Neutrophil (primary cell): ENCODE measurements around the gene LMNB1.
"Not testable (repeated sequence)": the region's sequence is repeated elsewhere in the genome, so short reads cannot be mapped to it uniquely, and the experiment has no call there.

Experiments
- H3K27ac ChIP-seq: fragments of 200-600 bp; sonication (generic); 2 replicates; pipeline ENCODE4 v1.5.1; 2016; ENCODE audit warnings: mild to moderate bottlenecking, moderate library complexity
- H3K27me3 ChIP-seq: fragments of 200-600 bp; sonication (generic); 2 replicates; pipeline ENCODE4 v1.6.0; 2016; ENCODE audit warnings: mild to moderate bottlenecking
- H3K36me3 ChIP-seq: fragments of 200-600 bp; sonication (generic); 2 replicates; pipeline ENCODE4 v1.5.1; 2017
- H3K4me1 ChIP-seq, 2 experiments: fragments of 200-600 bp in 1 of 2; sonication (generic) in 1 of 2; 1 replicate in 1 of 2; 2 replicates in 1 of 2; pipeline versions ENCODE4 v1.5.1 to v1.6.1; 2013 to 2016; ENCODE audit warnings: low read depth in 1 of 2, low read length in 1 of 2, mild to moderate bottlenecking in 1 of 2, moderate library complexity in 1 of 2; ENCODE audit not compliant: control insufficient read depth in 1 of 2, insufficient read depth in 1 of 2
- H3K4me3 ChIP-seq, 2 experiments: fragments of 200-600 bp in 1 of 2; sonication (generic) in 1 of 2; 1 replicate in 1 of 2; 2 replicates in 1 of 2; pipeline ENCODE4 v1.5.1; 2013 to 2016; ENCODE audit warnings: low read depth in 1 of 2, low read length in 1 of 2, mild to moderate bottlenecking in 1 of 2, moderate library complexity in 1 of 2
- H3K9me3 ChIP-seq: fragments of 200-600 bp; sonication (generic); 2 replicates; pipeline ENCODE4 v1.5.1; 2016
- TF ChIP-seq, protein P1 (sequence below): fragments of 200-600 bp; sonication (generic); IDR thresholded peaks from 2 replicates; pipeline ENCODE4 v1.5.1; 2016; ENCODE audit warnings: antibody characterized with exemption

LMNB1 gene, protein sequence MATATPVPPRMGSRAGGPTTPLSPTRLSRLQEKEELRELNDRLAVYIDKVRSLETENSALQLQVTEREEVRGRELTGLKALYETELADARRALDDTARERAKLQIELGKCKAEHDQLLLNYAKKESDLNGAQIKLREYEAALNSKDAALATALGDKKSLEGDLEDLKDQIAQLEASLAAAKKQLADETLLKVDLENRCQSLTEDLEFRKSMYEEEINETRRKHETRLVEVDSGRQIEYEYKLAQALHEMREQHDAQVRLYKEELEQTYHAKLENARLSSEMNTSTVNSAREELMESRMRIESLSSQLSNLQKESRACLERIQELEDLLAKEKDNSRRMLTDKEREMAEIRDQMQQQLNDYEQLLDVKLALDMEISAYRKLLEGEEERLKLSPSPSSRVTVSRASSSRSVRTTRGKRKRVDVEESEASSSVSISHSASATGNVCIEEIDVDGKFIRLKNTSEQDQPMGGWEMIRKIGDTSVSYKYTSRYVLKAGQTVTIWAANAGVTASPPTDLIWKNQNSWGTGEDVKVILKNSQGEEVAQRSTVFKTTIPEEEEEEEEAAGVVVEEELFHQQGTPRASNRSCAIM

DNA sequence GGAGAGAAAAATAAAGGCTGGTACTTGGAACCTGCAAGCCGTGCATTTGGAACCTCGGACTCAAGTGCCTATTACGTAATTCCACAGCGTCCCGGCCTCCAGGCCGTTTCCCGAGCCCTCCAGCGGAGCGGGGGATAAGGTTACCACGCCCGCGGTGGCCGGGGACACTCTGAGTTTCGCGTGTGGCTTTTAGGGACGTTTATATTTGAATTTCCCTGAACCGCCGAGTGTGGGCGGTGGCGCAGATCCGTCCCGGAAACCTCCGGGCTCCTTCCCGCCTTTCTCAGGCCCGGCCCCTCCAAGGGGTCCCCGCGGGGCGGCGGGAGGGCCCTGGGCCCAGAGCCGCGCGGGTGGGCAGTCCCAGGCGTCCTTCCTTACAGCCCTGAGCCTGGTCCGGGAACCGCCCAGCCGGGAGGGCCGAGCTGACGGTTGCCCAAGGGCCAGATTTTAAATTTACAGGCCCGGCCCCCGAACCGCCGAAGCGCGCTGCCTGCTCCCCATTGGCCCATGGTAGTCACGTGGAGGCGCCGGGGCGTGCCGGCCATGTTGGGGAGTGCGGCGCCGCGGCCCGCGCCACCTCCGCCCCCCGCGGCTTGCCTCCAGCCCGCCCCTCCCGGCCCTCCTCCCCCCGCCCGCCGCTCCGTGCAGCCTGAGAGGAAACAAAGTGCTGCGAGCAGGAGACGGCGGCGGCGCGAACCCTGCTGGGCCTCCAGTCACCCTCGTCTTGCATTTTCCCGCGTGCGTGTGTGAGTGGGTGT is at the start of gene LMNB1:
TSS of gene LMNB1 (plus strand) at position 638 of the 758 bp plus-strand sequence. CDS start 373 bp downstream, outside the sequence.
- TF ChIP-seq, protein P1, sequence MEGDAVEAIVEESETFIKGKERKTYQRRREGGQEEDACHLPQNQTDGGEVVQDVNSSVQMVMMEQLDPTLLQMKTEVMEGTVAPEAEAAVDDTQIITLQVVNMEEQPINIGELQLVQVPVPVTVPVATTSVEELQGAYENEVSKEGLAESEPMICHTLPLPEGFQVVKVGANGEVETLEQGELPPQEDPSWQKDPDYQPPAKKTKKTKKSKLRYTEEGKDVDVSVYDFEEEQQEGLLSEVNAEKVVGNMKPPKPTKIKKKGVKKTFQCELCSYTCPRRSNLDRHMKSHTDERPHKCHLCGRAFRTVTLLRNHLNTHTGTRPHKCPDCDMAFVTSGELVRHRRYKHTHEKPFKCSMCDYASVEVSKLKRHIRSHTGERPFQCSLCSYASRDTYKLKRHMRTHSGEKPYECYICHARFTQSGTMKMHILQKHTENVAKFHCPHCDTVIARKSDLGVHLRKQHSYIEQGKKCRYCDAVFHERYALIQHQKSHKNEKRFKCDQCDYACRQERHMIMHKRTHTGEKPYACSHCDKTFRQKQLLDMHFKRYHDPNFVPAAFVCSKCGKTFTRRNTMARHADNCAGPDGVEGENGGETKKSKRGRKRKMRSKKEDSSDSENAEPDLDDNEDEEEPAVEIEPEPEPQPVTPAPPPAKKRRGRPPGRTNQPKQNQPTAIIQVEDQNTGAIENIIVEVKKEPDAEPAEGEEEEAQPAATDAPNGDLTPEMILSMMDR = peak; percentile 48
- H3K27me3 ChIP-seq = no peaks in the 10 kb centered on the region

DNA sequence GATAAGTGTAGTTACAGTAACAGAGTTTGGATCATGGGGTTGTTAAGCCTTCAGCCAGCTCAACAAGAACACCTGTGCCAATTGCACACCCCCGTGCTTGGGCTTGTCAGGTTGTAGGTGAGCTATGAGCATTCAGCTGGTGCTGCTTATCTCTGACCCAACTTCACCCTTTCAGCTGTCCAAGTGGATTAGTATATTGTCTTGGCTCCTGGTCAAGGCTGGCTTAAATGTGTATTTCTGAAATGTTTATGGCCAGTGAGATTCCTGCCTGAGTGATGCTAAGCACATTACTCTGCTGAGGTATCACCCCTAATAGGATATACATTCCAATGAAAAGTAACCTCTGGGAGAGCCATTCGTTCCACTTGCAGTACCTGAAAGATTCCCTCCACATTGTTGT is 44.2 kb upstream of the LMNB1 start:
- Histone ChIP-seq H3K4me1 (peaks cover 8% of the 10 kb centered on the region in 2 experiments), H3K27ac (no peak overlapping the region), H3K9me3 (no peaks in the 10 kb centered on the region), H3K4me3 (no peak overlapping the region), H3K36me3 (no peaks in the 10 kb centered on the region), H3K27me3 (no peaks in the 10 kb centered on the region)
- TF ChIP-seq, protein P1 = no peak

More for the DNA sequence above, at the start of gene LMNB1:
- H3K36me3 ChIP-seq = no peaks in the 10 kb centered on the region
- H3K9me3 ChIP-seq = no peaks in the 10 kb centered on the region
- peaks cover 35 to 39% of the 10 kb centered on the region in 2 experiments for H3K4me1 ChIP-seq
- peak within 1 kb of the TSS; percentile 95 to 96 for H3K4me3 ChIP-seq
- peak within 1 kb of the TSS; percentile 90 for H3K27ac ChIP-seq

DNA sequence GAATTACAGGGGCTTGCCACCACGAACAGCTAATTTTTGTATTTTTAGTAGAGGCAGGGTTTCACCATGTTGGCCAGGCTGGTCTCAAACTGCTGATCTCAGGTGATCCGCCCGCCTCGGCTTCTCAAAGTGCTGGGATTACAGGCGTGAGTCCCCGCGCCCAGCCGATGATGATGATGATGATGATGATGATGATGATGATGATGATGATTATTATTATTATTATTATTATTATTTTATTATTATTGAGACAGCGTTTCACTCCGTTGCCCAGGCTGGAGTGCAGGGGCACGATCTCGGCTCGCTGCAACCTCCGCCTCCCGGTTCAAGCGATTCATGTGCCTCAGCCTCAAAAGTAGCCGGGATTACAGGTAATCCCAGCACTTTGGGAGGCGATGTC is 42.4 kb upstream of the LMNB1 start:
- not testable (repeated sequence) for H3K4me1 ChIP-seq, H3K4me3 ChIP-seq, H3K27ac ChIP-seq, H3K9me3 ChIP-seq, H3K36me3 ChIP-seq, H3K27me3 ChIP-seq

DNA sequence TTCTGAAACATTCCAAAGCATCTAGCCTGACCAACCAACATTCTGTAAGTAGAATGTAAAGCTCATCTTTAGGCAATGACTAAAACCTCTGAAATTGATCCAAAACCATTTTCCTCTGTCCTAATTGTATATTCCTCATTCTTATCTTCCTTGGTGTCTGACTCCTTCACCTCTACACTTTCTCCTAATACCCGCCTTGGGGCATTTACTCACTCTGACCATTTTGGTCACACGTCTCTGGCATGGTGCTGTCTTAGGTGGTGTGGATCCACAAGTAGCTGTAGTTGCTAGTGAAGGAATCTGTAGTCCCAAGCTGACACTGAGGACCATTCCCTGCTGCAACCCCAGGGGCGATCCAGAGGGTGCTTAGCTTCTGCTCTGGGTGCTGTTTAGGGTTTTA is 40.8 kb upstream of the LMNB1 start:
- H3K36me3 ChIP-seq = no peaks in the 10 kb centered on the region
- H3K27ac ChIP-seq = no peak overlapping the region
- H3K27me3 ChIP-seq = no peaks in the 10 kb centered on the region
- TF ChIP-seq, protein P1 = no peak
- no peaks in the 10 kb centered on the region for H3K9me3 ChIP-seq
- no peaks in the 10 kb centered on the region for H3K4me1 ChIP-seq
- H3K4me3 ChIP-seq = no peak overlapping the region

DNA sequence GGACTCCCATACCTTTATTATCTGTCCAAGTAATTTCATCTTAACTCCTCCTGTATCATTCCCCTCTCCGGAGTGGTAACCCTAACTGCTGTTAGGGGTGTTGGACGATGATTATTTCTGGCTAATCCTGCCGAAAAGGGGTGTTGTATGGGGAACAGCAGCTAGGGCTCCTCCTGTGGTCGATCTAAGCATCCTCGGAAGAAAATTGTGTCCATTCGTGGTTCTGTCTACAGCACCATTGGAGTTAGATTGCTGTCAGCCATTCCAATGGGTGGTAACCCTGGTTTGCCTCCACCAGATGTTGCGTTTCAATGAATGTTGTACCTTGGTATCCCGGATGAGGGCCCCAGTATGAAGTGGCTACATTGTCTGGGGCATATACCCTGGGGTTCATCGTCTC is 35.6 kb upstream of the LMNB1 start:
- Histone ChIP-seq H3K9me3 (no peaks in the 10 kb centered on the region), H3K4me1 (no peaks in the 10 kb centered on the region)
- TF ChIP-seq, protein P1 = no peak

More for the DNA sequence above, 35.6 kb upstream of the LMNB1 start:
- Histone ChIP-seq H3K27ac (no peak overlapping the region), H3K4me3 (no peak overlapping the region), H3K27me3 (no peaks in the 10 kb centered on the region), H3K36me3 (no peaks in the 10 kb centered on the region)
